Suprapubic skin (tissue), 3 donors: ENCODE data around the gene YWHAE.

Experiments
- EP300 ChIP-seq: sonication (generic); formaldehyde crosslinking; IDR thresholded peaks from one replicate; pipeline ENCODE4 v1.6.1; 2017; ENCODE audit warnings: antibody characterized with exemption
- TF ChIP-seq, protein P1 (sequence below), 2 donors: fragments of 200-600 bp in 1 of 2; fragments of 450-650 bp in 1 of 2; sonication (generic) in 1 of 2; IDR thresholded peaks; one replicate each; pipeline ENCODE4 v1.5.1; 2016 to 2019; ENCODE audit warnings: antibody characterized with exemption in 2 of 2, mild to moderate bottlenecking in 1 of 2, moderate library complexity in 1 of 2

DNA sequence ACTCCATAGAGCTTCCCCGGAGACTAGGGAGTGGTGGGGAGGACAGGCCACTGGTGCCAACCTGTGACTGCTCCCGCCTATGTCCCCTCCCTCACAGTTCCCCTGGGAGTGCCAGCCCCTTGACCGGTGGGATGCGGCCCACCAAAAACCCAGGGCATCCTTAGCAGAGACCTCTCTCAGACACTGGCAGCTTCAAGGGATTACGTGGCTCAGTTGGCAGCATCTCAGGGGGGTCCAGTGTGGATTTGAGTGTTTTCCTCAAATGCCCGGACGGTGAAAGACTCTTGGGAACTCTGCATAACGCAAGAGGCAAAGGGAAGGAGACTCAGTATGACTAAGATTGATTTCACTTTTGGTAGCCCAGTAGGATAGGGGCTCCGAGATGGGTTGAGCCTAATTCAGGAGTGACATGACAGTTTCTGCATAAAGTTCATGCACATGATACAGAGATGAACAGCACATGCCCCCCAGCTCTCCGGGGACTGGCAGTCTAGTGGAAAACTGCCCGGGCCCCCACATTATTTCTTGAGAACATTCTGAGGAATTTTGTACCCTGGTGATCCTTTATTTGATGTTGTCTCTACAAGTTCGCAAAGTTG is 70.2 kb downstream of the YWHAE start:
- no peak for TF ChIP-seq EP300
- TF ChIP-seq, protein P1, sequence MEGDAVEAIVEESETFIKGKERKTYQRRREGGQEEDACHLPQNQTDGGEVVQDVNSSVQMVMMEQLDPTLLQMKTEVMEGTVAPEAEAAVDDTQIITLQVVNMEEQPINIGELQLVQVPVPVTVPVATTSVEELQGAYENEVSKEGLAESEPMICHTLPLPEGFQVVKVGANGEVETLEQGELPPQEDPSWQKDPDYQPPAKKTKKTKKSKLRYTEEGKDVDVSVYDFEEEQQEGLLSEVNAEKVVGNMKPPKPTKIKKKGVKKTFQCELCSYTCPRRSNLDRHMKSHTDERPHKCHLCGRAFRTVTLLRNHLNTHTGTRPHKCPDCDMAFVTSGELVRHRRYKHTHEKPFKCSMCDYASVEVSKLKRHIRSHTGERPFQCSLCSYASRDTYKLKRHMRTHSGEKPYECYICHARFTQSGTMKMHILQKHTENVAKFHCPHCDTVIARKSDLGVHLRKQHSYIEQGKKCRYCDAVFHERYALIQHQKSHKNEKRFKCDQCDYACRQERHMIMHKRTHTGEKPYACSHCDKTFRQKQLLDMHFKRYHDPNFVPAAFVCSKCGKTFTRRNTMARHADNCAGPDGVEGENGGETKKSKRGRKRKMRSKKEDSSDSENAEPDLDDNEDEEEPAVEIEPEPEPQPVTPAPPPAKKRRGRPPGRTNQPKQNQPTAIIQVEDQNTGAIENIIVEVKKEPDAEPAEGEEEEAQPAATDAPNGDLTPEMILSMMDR (IDR thresholded peaks at IDR 0.05) = no peak
